SU-DHL-6 (cell line): ENCODE results near the gene PPP1R3D.

Experiments used
- H2AFZ ChIP-seq: fragments of 200-600 bp; sonication (generic); 2 replicates; pipeline ENCODE4 v1.6.1; 2014; ENCODE audit warnings: low read depth, mild to moderate bottlenecking, moderate library complexity, mixed read lengths, antibody characterized with exemption, low read length; ENCODE audit not compliant: severe bottlenecking
- H3F3A ChIP-seq: fragments of 200-600 bp; shearing (Covaris generic); 2 replicates; pipeline ENCODE4 v1.6.0; 2016; ENCODE audit warnings: antibody characterized with exemption, mild to moderate bottlenecking; ENCODE audit not compliant: insufficient read depth
- H3K27ac ChIP-seq: fragments of 200-600 bp; sonication (generic); 2 replicates; pipeline ENCODE4 v1.5.1; 2016; ENCODE audit warnings: low read depth, mild to moderate bottlenecking, low read length, moderate library complexity, mixed read lengths
- H3K27me3 ChIP-seq: fragments of 200-600 bp; sonication (generic), shearing (Covaris generic); 2 replicates; pipeline ENCODE4 v1.6.0; 2014; ENCODE audit warnings: mild to moderate bottlenecking, low read length
- H3K36me3 ChIP-seq: fragments of 200-600 bp; sonication (generic); 2 replicates; pipeline ENCODE4 v1.6.1; 2014; ENCODE audit warnings: mild to moderate bottlenecking, low read length, mixed read lengths
- H3K4me2 ChIP-seq: fragments of 300-600, 200-600 bp; shearing (Covaris generic), sonication (generic); 2 replicates; pipeline ENCODE4 v1.6.0; 2014; ENCODE audit warnings: low read length, low read depth, mild to moderate bottlenecking; ENCODE audit not compliant: poor library complexity, severe bottlenecking
- H3K4me3 ChIP-seq: fragments of 200-600 bp; sonication (generic); 2 replicates; pipeline ENCODE4 v1.5.1; 2014; ENCODE audit warnings: antibody characterized with exemption, low read length, mild to moderate bottlenecking, mixed read lengths; ENCODE audit not compliant: insufficient read depth, poor library complexity, severe bottlenecking
- H3K79me2 ChIP-seq: fragments of 200-600 bp; sonication (generic); 2 replicates; pipeline ENCODE4 v1.6.1; 2014; ENCODE audit warnings: mild to moderate bottlenecking, low read length, moderate library complexity; ENCODE audit not compliant: insufficient read depth
- H3K9ac ChIP-seq: fragments of 200-600 bp; sonication (generic); 2 replicates; pipeline ENCODE4 v1.7.0; 2014; ENCODE audit warnings: mild to moderate bottlenecking, low read length
- H3K9me2 ChIP-seq: fragments of 200-600 bp; sonication (generic); replicated peaks from 2 replicates; pipeline ENCODE4 v1.6.1; 2014; ENCODE audit warnings: low read length; ENCODE audit not compliant: insufficient read depth
- H3K9me3 ChIP-seq: fragments of 200-600 bp; sonication (generic); 2 replicates; pipeline ENCODE4 v1.6.1; 2014; ENCODE audit warnings: low read length, mixed read lengths; ENCODE audit not compliant: insufficient read depth
- H4K20me1 ChIP-seq: fragments of 200-600 bp; sonication (generic); 2 replicates; pipeline ENCODE4 v1.6.1; 2014; ENCODE audit warnings: low read depth, mild to moderate bottlenecking, antibody characterized with exemption, low read length, moderate library complexity, mixed read lengths
- EZH2phosphoT487 ChIP-seq: fragments of 200-600 bp; sonication (generic), shearing (Covaris generic); conservative IDR thresholded peaks from 2 replicates; pipeline ENCODE4 v1.6.1; 2018; ENCODE audit warnings: mild to moderate bottlenecking, antibody characterized with exemption, low read length, moderate library complexity, mixed read lengths
- TF ChIP-seq, protein P1 (sequence below): fragments of 200-600 bp; sonication (generic); IDR thresholded peaks from one replicate; pipeline ENCODE4 v1.5.1; 2017; ENCODE audit warnings: antibody characterized with exemption, mild to moderate bottlenecking, low read length, moderate library complexity; ENCODE audit not compliant: insufficient read depth, poor library complexity, severe bottlenecking

PPP1R3D gene

DNA sequence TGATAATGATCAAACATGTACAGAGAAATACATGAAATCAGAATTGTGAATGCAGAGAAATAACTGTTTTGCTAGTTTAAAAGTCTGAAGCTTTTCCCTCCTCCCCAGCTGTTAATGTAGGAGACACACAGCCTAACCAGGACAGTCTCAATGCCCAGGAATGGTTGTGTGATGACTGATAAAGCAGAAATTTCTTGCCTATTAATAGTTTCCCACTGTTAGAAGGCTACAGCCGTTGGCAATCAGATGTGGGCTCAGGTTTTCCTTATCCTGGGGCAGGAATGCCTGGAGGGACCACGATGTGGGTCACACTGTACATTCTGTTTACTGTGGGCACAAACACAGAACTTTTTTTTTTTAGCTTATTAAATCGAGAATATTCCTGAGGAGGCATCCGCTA lies 1.9 kb downstream of the PPP1R3D start:
- H3K9me3 ChIP-seq, result no peaks in the 10 kb centered on the region
- H2AFZ ChIP-seq, result no peak overlapping the region
- H3K4me3 ChIP-seq, result no peak overlapping the region
- H3K79me2 ChIP-seq, result peaks cover 15% of the 10 kb centered on the region
- H3F3A ChIP-seq, result peaks cover 23% of the 10 kb centered on the region
- peak overlapping the region; percentile 32 for H3K4me2 ChIP-seq
- no peaks in the 10 kb centered on the region for H3K27me3 ChIP-seq
- TF ChIP-seq, protein P1, sequence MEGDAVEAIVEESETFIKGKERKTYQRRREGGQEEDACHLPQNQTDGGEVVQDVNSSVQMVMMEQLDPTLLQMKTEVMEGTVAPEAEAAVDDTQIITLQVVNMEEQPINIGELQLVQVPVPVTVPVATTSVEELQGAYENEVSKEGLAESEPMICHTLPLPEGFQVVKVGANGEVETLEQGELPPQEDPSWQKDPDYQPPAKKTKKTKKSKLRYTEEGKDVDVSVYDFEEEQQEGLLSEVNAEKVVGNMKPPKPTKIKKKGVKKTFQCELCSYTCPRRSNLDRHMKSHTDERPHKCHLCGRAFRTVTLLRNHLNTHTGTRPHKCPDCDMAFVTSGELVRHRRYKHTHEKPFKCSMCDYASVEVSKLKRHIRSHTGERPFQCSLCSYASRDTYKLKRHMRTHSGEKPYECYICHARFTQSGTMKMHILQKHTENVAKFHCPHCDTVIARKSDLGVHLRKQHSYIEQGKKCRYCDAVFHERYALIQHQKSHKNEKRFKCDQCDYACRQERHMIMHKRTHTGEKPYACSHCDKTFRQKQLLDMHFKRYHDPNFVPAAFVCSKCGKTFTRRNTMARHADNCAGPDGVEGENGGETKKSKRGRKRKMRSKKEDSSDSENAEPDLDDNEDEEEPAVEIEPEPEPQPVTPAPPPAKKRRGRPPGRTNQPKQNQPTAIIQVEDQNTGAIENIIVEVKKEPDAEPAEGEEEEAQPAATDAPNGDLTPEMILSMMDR, result no peak
- no peak for TF ChIP-seq EZH2phosphoT487
- no peaks in the 10 kb centered on the region for H3K9me2 ChIP-seq
- peaks cover 15% of the 10 kb centered on the region for H3K36me3 ChIP-seq
- 0 out of 2 replicates have a peak overlapping the region, but pooled peaks have one; percentile 7 for H3K9ac ChIP-seq
- H3K27ac ChIP-seq, result no peak overlapping the region
- H4K20me1 ChIP-seq, result no peaks in the 10 kb centered on the region

DNA sequence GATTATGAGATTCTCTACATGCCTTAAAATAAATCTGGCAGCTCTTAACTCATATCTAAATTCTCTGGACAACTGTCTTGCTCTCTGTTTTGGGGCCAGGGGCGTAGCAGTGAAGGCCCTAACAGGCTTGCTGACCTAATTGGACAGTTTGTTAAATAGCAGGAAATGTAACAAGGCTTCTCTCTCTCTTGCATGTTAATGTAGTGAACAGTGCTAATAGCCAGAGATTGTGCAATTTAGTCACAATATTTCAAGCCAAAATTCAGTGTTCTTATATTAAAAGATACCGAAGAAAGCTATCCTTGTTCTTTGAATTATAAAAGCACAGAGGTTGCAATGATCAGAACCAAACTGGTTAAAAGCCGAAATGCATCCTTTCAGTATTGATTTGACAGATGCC lies 3.0 kb downstream of the PPP1R3D start:
- H3K4me2 ChIP-seq, result peak overlapping the region; percentile 6
- H3K4me3 ChIP-seq, result no peak overlapping the region
- H3K9ac ChIP-seq, result no peak overlapping the region
- H3K27ac ChIP-seq, result no peak overlapping the region
- no peaks in the 10 kb centered on the region for H3K9me2 ChIP-seq
- H2AFZ ChIP-seq, result no peak overlapping the region
- H4K20me1 ChIP-seq, result no peaks in the 10 kb centered on the region
- H3F3A ChIP-seq, result peaks cover 19% of the 10 kb centered on the region
- H3K27me3 ChIP-seq, result no peaks in the 10 kb centered on the region
- peaks cover 5% of the 10 kb centered on the region; the same call in 1 of the 2 replicates for H3K36me3 ChIP-seq
- TF ChIP-seq, protein P1, result no peak
- TF ChIP-seq EZH2phosphoT487, result no peak
- no peaks in the 10 kb centered on the region for H3K9me3 ChIP-seq
- peaks cover 15% of the 10 kb centered on the region for H3K79me2 ChIP-seq

DNA sequence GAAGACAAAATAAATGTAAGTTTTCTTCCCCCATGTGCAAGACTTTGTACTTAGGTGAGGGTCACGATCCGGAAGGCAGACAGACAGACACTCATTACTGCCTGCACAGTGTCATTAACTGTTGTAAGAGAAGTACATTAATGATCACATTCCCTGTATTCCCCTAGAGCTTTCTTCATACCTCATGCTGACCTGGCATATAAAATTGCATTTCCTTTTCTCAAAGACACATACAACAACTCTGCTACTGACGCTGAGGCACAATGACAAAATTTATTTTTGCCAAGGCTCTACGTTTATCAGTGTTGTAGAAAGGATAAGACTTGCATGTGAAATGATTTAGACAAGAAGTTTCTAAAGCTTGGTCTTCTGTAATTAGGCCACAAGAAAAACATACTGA lies 3.7 kb downstream of the PPP1R3D start:
- no peaks in the 10 kb centered on the region for H3K36me3 ChIP-seq
- H4K20me1 ChIP-seq, result no peaks in the 10 kb centered on the region
- peaks cover 13% of the 10 kb centered on the region; the same call in 1 of the 2 replicates for H3F3A ChIP-seq
- no peaks in the 10 kb centered on the region for H3K27me3 ChIP-seq
- TF ChIP-seq EZH2phosphoT487, result no peak
- TF ChIP-seq, protein P1, result no peak
- H3K4me2 ChIP-seq, result no peak overlapping the region
- no peaks in the 10 kb centered on the region for H3K9me3 ChIP-seq
- H3K9ac ChIP-seq, result no peak overlapping the region
- H3K9me2 ChIP-seq, result no peaks in the 10 kb centered on the region
- no peak overlapping the region for H3K4me3 ChIP-seq
- no peak overlapping the region for H2AFZ ChIP-seq
- H3K27ac ChIP-seq, result no peak overlapping the region
- peaks cover 9% of the 10 kb centered on the region; the same call in 1 of the 2 replicates for H3K79me2 ChIP-seq
